ENCODE measurements around the gene GJD4. TPM values are rescaled to one million over a fixed set of nuclear protein-coding genes. Genes with fewer than 3 reads are reported as not detected.

GJD4 gene
- polyA plus RNA-seq, 2 donors = not detected

Other genes starting within 250 kb of the GJD4 start
- gene FZD8, start 37.0 kb downstream of the GJD4 start, polyA plus RNA-seq = under 1 TPM; 0.35 to 0.72 TPM